Esophagus squamous epithelium (tissue), 4 donors: Measurements from ENCODE around the gene DCAF8.

Experiments
- POLR2A ChIP-seq, 4 donors: fragments of 450-650 bp; IDR thresholded peaks; one replicate each; pipeline ENCODE4 v1.6.1; 2017; ENCODE audit warnings: antibody characterized with exemption in 4 of 4, mild to moderate bottlenecking in 4 of 4, moderate library complexity in 3 of 4
- TF ChIP-seq, protein P1 (sequence below), 6 experiments: fragments of 450-650 bp in 4 of 6; fragments of 200-600 bp in 2 of 6; sonication (generic) in 2 of 6; IDR thresholded peaks; one replicate each; pipeline ENCODE4 v1.5.1; 2016 to 2019; ENCODE audit warnings: antibody characterized with exemption in 6 of 6, mild to moderate bottlenecking in 4 of 6, moderate library complexity in 4 of 6

DNA sequence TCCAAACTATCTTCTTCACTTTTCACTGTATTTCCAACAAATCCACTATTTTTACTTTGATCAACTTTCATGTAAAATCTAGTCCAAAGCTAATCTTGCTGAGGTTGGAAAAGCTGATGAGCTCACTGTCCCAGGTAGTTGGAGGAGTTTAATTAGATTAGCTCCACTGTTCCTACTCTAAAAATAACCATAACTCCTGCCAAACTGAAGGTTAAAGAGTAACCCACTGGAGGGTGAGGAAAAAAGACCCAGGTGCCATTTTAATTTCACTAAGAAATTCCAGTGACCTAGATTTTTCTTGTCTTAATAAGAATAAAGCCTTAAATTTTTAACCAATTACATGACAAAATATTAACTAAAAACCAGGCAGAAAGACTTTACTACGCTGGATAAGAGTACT lies 15.3 kb downstream of the DCAF8 start:
- TF ChIP-seq, protein P1, sequence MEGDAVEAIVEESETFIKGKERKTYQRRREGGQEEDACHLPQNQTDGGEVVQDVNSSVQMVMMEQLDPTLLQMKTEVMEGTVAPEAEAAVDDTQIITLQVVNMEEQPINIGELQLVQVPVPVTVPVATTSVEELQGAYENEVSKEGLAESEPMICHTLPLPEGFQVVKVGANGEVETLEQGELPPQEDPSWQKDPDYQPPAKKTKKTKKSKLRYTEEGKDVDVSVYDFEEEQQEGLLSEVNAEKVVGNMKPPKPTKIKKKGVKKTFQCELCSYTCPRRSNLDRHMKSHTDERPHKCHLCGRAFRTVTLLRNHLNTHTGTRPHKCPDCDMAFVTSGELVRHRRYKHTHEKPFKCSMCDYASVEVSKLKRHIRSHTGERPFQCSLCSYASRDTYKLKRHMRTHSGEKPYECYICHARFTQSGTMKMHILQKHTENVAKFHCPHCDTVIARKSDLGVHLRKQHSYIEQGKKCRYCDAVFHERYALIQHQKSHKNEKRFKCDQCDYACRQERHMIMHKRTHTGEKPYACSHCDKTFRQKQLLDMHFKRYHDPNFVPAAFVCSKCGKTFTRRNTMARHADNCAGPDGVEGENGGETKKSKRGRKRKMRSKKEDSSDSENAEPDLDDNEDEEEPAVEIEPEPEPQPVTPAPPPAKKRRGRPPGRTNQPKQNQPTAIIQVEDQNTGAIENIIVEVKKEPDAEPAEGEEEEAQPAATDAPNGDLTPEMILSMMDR (IDR thresholded peaks at IDR 0.05), result no peak
- no peak for TF ChIP-seq POLR2A (IDR thresholded peaks at IDR 0.05)
